22Rv1 (cell line): Measurements from ENCODE around the gene IL17RD.

Experiments
- CTCF ChIP-seq: fragments of 450-650 bp; IDR thresholded peaks from 2 replicates; pipeline ENCODE4 v1.5.1; 2017; ENCODE audit warnings: mild to moderate bottlenecking
- ZFX ChIP-seq: fragments of 450-650 bp; IDR thresholded peaks from 2 replicates; pipeline ENCODE4 v1.6.1; 2017; ENCODE audit warnings: antibody characterized with exemption, borderline replicate concordance

GRCh38 chr3:57151021-57151449 is 14.1 kb downstream of the IL17RD start:
- no peak for TF ChIP-seq CTCF
- no peak for TF ChIP-seq ZFX
